ENCODE data around the gene OLFML1. TPM values are rescaled to one million over a fixed set of nuclear protein-coding genes. Genes with fewer than 3 reads are reported as not detected.

The OLFML1 gene
- 3.1 and 3.8 TPM in 2 replicates for total RNA-seq

DNA sequence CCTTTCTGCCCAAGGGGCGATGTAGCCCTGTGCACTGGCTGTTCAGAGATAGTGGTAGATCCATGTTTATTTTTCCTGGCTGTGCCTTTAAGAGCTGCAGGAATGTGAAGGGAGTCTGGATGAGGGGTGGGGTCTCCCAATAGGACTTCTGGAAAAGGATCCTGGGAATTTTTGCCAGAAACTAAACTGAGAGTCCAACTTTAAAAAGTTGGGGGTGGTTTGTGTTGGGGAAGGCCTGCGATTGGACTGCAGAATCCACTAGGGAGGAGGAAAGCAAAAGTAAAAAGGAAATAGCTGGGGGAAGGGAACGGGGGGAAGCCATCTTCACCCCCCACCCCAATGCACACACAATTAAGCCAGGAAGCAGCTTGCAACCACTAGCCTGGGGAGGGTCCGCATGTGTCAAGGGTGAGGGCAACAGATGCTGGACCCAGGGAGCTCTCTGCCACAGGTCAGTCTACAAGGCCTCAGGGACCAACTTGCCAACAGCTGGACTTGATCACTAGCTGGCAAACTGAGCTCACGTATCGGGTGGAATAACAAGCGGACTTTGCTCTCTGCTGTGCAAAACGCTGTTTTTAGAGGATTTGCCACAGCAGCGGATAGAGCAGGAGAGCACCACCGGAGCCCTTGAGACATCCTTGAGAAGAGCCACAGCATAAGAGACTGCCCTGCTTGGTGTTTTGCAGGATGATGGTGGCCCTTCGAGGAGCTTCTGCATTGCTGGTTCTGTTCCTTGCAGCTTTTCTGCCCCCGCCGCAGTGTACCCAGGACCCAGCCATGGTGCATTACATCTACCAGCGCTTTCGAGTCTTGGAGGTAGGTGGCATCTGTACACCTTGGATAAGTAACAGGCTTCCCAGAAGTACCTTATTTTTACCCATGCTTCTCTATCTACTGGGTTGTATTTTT lies at the start of gene OLFML1:
OLFML1 (plus strand) TSS at position 321 of the 912 bp plus-strand sequence; CDS start at position 691, 370 bp downstream.

DNA sequence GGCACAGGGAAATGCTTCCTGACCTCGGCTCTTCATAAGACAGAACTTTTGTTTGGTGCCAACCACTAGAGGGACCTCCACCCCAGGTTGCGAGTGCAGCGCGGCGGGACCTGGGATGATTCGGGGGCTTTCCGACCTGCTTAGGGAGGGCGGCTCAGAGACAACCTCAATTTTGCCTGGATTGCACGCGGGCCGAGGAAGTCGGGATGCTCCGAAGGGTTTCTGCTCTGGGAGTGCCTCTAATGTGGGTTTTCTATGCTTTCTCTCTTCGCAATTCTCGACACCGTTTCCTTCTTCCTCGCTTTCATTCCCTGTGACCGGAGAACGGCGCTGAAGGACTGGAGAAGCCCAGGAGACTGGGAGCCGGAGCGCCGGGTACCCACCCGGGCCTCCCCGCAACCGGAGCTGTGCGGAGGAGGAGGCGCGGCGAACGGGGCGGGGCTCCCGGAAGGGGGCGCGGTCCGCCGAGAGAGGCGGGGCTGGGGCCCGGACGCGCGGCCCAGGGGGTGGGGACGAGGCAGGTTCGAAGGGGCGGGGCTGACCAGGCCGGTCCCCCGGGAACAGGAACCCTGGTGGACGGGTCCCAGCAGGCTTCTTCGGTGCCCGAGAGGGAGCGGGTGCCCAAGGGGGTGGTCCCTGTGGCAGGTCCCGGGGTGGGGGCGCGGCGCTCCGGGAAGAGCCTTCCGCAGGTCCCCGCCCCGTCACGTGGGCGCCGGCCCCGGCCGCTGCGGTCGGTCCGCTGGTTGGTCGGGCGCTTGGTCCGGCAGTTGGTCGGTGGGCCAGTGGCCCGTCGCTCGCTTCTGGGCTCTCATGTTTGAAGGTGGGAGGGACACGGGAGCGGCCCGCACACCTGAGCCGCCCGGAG lies 28.2 kb downstream of the OLFML1 start, which contains the start of gene PPFIBP2:
PPFIBP2 (plus strand) TSS at position 766 of the 865 bp plus-strand sequence. CDS start 35,477 bp downstream, outside the sequence.

Other genes starting within 250 kb of the OLFML1 start
- not detected in 2 replicates for gene SYT9, start 233.6 kb upstream of the OLFML1 start, total RNA-seq
- 6.7 and 7.7 TPM in 2 replicates for gene PPFIBP2, start 28.5 kb downstream of the OLFML1 start, total RNA-seq
- 6.9 and 11.4 TPM in 2 replicates for gene CYB5R2, start 188.0 kb downstream of the OLFML1 start, total RNA-seq
- not detected in 2 replicates for gene OVCH2, start 221.0 kb downstream of the OLFML1 start, total RNA-seq